ENCODE data around the gene TAAR5.
"Not testable (repeated sequence)": the region's sequence is repeated elsewhere in the genome, so short reads cannot be mapped to it uniquely, and the experiment has no call there.

Gene TAAR5

DNA sequence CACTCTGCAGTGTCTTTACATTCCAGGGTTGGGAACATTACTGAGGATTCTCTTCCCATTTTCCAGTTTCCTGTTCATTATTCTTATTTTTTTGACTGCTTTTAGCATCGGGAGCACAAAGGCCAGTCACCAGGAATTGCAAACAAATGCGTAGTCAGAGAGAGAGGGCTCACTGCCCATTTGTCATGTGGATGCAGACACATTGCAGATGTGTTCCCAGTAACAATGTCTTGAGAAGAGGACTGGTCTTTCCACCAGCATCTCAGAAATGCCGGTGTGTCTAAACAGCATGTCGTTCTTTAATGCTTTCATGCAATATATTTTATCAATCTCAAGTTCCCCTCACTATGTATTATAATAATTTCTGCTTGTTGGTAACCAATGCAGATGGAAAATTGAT is 20.4 kb downstream of the TAAR5 start:
- no peak for DNase-seq

GRCh38 chr6:132568611-132569010 is 20.9 kb downstream of the TAAR5 start:
- no peak for DNase-seq

DNA sequence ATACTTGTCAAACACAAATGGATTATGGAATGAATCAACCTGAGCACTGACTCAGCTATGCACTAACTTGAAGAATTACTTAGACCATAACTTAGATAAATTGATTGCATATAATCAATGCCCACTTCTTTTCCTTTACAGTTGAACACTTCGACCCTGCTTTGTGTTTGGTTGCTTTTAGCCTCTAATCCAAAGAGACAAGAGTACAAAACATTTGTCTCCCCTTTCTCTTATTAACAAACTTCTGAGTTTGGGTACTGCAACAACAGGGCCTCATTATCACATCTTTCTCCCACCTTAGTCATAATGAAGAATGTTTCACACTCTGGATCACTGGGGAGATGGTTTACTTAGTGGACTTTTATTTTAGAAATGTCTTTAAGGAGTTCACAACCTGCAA is 22.0 kb downstream of the TAAR5 start:
- no peak for DNase-seq

DNA sequence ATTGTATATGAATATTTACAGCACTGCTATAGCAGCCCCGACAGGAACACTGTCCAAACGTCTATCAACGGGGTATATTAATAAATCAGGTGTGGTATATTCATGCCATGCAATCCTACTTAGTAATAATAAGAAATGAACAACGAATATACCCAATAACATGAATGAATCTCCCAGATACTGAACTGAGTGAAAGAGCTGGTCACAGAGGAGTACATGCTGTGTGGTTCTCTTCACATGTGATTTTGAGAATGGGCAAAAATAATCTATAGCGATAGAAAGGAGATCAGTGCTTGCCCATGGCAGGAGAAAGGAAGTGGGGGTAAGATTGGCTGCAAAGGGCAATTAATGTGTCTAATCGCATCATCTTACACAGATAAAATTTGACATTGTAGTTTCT is 23.1 kb downstream of the TAAR5 start:
- DNase-seq, result no peak

- DNase-seq, result not testable (repeated sequence)
These were observed 29.5 kb downstream of the TAAR5 start for GRCh38 chr6:132560087-132560486.

GRCh38 chr6:132552372-132552771 is 37.2 kb downstream of the TAAR5 start, which contains the start of gene TAAR8:
TSS of gene TAAR8 (plus strand) at chr6:132552672. CDS start at chr6:132552693, 21 bp downstream.
- no peak for DNase-seq

- DNase-seq, result no peak
These were observed 38.3 kb downstream of the TAAR5 start for GRCh38 chr6:132551214-132551613.

DNA sequence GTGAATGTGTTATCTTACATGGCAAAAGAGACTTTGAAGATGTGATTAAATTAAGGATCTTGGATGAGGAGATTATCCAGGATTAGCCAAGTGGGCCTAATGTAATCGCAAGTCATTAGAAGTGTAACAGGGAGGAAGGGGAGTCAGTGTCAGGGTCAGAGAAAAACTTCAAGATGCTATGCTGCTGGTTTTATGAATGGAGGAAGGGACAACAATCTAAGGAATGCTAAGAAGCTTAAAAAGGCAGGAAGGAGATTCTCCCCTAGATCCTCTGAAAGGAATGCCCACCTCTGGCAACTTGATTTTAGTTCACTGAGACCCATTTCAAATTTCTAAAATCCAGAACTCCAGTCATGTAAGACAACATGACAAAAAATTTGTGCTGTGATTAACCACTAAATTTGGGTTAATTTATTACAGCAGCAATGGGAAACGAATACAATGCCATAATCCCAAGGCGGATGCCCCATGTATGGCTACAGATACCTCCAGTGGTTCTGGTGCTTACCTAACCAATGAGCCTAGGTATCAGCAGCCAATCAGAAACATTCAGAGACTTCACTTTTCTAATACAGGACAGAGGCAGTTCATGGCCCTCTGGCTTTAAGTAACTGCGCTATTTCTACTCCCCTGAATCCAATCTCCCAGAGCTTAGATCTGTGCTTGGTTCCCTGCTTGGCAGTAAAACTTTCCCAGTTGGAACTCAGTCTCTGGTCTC is 40.6 kb downstream of the TAAR5 start:
- no peak for DNase-seq

DNA sequence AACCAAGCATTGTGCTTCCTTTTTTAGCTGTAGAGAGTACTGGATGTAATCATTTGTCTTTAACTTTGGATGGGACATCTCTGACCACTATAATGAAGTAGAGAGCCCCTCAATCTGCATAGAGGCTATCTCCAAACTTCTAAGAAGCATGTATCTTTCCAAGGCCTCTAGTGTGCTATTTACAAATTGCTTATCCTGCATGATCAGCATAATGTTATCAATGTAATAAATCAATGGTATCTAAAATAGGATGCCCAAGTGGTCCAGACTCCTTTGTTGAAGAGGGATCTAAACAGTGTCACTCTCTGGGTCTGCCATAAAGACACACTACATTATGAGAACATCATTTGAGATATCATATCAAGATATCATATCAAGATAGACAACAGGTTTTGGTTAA is 44.7 kb downstream of the TAAR5 start:
- DNase-seq, result no peak
